ENCODE measurements around the gene CD164. TPM values are rescaled to one million over a fixed set of nuclear protein-coding genes. Genes with fewer than 3 reads are reported as not detected.

CD164 gene
- total RNA-seq, result 162 and 172 TPM in 2 replicates
- polyA plus RNA-seq, result 116 and 129 TPM in 2 replicates
- polyA plus RNA-seq (2011; cell fraction: cytosol; rRNA removed), result 90.8 and 92.7 TPM in 2 replicates
- 57.4 and 85.7 TPM in 2 replicates for polyA plus RNA-seq (2011; cell fraction: nucleus; rRNA removed)
- 113 and 151 TPM in 2 replicates for polyA plus RNA-seq (2012)
- 258 and 280 TPM in 2 replicates for polyA minus RNA-seq
- polyA minus RNA-seq (2011; cell fraction: cytosol; rRNA and poly(A)+ RNA removed), result 167 TPM
- polyA minus RNA-seq (2011; cell fraction: nucleus; rRNA and poly(A)+ RNA removed), result 105 and 111 TPM in 2 replicates
- percentile 98 among the genes with signal in this experiment for Bru-seq, nascent RNA
- BruChase-seq, experiment 1, labeled RNA remaining after a 6-hour chase, result percentile 99 among the genes with signal in this experiment
- BruChase-seq, experiment 2, labeled RNA remaining after a 2-hour chase, result percentile 99 among the genes with signal in this experiment
- long read RNA-seq, transcript CD164-202 (6 exons, 3,365 nt), result major isoform, 463 of 560 reads
- long read RNA-seq, transcript CD164-203 (5 exons, 2,936 nt), result minor isoform, 70 of 560 reads
- long read RNA-seq, partial matches to known transcripts, result 0 of 560 reads
- long read RNA-seq, other reads (novel, unspliced or antisense), result 21 of 560 reads

- peak within 1 kb of the TSS; percentile 98 for H3K4me2 ChIP-seq (ENCODE audit: insufficient read depth, low read length)
- intact Hi-C loops (cut with micrococcal nuclease) (loop anchor here (1.0 to 10.0 kb wide), 10 partner anchors 58 to 823 kb away; partner anchors contain the start of genes AK9, ARMC2, CEP57L1 and FIG4), dilution Hi-C loops (cut with MboI; ENCODE audit: extremely low pct_ligation_motif_present, low sequenced_read_pairs) (no loop called here)
- peaks cover 0 to 3% of the 10 kb centered on the region in 2 experiments for H3K27me3 ChIP-seq (ENCODE audit: control insufficient read depth in 2 of 2, insufficient read depth in 2 of 2, low read length in 2 of 2)
- CTCF ChIA-PET, result interaction anchor here (1.6 to 5.8 kb wide), 7 partner anchors 11 to 194 kb away, joined by 4 to 90 read pairs (median 6); partner anchors contain the start of genes MICAL1, PPIL6 and SMPD2
- no peaks in the 10 kb centered on the region for H3K9me3 ChIP-seq (replicated peaks; ENCODE audit: control insufficient read depth, insufficient read depth, low read length)
- peak within 1 kb of the TSS; percentile 95 for H3K9ac ChIP-seq (replicated peaks; ENCODE audit: extremely low read depth, insufficient read depth, low read length)
- H3K79me2 ChIP-seq (ENCODE audit: control insufficient read depth, insufficient read depth, low read length), result peaks cover 46% of the 10 kb centered on the region
- H3K27ac ChIP-seq (ENCODE audit: insufficient read depth, low read depth, low read length), result peak within 1 kb of the TSS; percentile 93
- peaks cover 3 to 6% of the 10 kb centered on the region in 2 experiments for H3K36me3 ChIP-seq (ENCODE audit: control insufficient read depth in 2 of 2, extremely low read depth in 1 of 2, insufficient read depth in 2 of 2, low read length in 2 of 2)
- TF ChIP-seq FOS (IDR thresholded peaks at IDR 0.05; ENCODE audit: borderline replicate concordance, insufficient read depth, low read length) (no peak), GATA2 (IDR thresholded peaks at IDR 0.05; ENCODE audit: insufficient read depth, insufficient read length, low read depth, low read length) (no peak), JUN (IDR thresholded peaks at IDR 0.05; ENCODE audit: borderline replicate concordance, insufficient read depth, insufficient read length, low read depth) (no peak), EZH2 (IDR thresholded peaks at IDR 0.05; ENCODE audit: borderline replicate concordance, low read depth, low read length, severe bottlenecking) (no peak), POLR2A (IDR thresholded peaks at IDR 0.05; ENCODE audit: low read depth, low read length) (peak; percentile 47), POLR2AphosphoS5 (IDR thresholded peaks at IDR 0.05; ENCODE audit: insufficient read depth, low read depth, low read length) (no peak), MYC (IDR thresholded peaks at IDR 0.05; ENCODE audit: low read depth, low read length) (peak; percentile 2)
- TF ChIP-seq, protein P1, sequence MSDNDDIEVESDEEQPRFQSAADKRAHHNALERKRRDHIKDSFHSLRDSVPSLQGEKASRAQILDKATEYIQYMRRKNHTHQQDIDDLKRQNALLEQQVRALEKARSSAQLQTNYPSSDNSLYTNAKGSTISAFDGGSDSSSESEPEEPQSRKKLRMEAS (IDR thresholded peaks at IDR 0.05; ENCODE audit: insufficient read depth, insufficient read length), result peak; percentile 61
- TF ChIP-seq, protein P2, sequence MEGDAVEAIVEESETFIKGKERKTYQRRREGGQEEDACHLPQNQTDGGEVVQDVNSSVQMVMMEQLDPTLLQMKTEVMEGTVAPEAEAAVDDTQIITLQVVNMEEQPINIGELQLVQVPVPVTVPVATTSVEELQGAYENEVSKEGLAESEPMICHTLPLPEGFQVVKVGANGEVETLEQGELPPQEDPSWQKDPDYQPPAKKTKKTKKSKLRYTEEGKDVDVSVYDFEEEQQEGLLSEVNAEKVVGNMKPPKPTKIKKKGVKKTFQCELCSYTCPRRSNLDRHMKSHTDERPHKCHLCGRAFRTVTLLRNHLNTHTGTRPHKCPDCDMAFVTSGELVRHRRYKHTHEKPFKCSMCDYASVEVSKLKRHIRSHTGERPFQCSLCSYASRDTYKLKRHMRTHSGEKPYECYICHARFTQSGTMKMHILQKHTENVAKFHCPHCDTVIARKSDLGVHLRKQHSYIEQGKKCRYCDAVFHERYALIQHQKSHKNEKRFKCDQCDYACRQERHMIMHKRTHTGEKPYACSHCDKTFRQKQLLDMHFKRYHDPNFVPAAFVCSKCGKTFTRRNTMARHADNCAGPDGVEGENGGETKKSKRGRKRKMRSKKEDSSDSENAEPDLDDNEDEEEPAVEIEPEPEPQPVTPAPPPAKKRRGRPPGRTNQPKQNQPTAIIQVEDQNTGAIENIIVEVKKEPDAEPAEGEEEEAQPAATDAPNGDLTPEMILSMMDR (IDR thresholded peaks at IDR 0.05; ENCODE audit: extremely low read depth in 1 of 2, insufficient read depth in 1 of 2, low read depth in 1 of 2, low read length in 2 of 2), result no peak
- BruUV-seq (replicated peaks), result no TSS peak
- H2AFZ ChIP-seq (ENCODE audit: low read depth, low read length), result peak within 1 kb of the TSS; percentile 94
- DNase-seq (ENCODE audit: low read depth, low spot score) (peak; percentile 93), FAIRE-seq (no peak)
- peak within 1 kb of the TSS; percentile 50 to 95 (median 83) for H3K4me3 ChIP-seq (replicated peaks in 1 of 3; ENCODE audit: insufficient read depth in 1 of 3, low read depth in 1 of 3, low read length in 3 of 3)
- no peaks in the 10 kb centered on the region for H3K9me1 ChIP-seq (replicated peaks; ENCODE audit: control insufficient read depth, extremely low read depth, insufficient read depth, low read length)
- peaks cover 31% of the 10 kb centered on the region for H3K4me1 ChIP-seq (ENCODE audit: control insufficient read depth, extremely low read depth, insufficient read depth, low read length)
- POLR2A ChIA-PET, result interaction anchor here (0.9 kb wide), 1 partner anchor 20 kb away, joined by 3 read pairs; no protein-coding TSS in a partner anchor
- H4K20me1 ChIP-seq (replicated peaks; ENCODE audit: control insufficient read depth, extremely low read depth, insufficient read depth, low read length), result peaks cover 5% of the 10 kb centered on the region
Measured at GRCh38 chr6:109381747-109382575, at the start of gene CD164. CD164 (minus strand) TSS chr6:109382467; CDS start chr6:109382378, 89 bp downstream.

Measured in endothelial cell of umbilical vein (primary cell).